Uterus (tissue), 2 donors: ENCODE results near the gene HIVEP2.

Experiments
- POLR2A ChIP-seq, 2 donors: fragments of 450-650 bp; IDR thresholded peaks; one replicate each; pipeline ENCODE4 v1.6.1; 2016; ENCODE audit warnings: antibody characterized with exemption in 2 of 2, mild to moderate bottlenecking in 1 of 2, moderate library complexity in 1 of 2
- TF ChIP-seq, protein P1 (sequence below), 4 experiments: fragments of 200-600 bp in 2 of 4; fragments of 450-650 bp in 2 of 4; sonication (generic) in 2 of 4; IDR thresholded peaks; one replicate each; pipeline ENCODE4 v1.5.1; 2016 to 2019; ENCODE audit warnings: antibody characterized with exemption in 4 of 4, mild to moderate bottlenecking in 2 of 4, moderate library complexity in 1 of 4

DNA sequence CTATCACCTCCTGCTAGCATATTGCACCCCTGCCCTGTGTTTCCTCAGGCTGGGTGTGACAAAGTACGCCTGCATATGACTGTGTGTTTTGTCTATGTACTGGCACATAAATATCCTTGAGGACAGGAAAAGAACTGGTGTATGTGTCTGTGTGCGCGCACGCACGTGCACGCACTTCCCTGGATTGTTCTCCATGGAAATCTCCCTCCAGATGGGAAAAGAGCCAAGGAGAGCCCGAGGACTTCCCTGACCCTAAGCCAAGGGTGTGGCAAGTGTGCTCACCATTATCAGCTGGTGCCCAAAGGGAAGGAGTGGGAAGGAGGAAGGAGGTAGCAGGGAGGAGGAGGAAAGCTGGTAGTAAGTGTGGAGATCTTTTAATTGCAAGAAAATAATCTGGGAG lies 117.6 kb downstream of the HIVEP2 start:
- TF ChIP-seq POLR2A (IDR thresholded peaks at IDR 0.05): no peak
- TF ChIP-seq, protein P1, sequence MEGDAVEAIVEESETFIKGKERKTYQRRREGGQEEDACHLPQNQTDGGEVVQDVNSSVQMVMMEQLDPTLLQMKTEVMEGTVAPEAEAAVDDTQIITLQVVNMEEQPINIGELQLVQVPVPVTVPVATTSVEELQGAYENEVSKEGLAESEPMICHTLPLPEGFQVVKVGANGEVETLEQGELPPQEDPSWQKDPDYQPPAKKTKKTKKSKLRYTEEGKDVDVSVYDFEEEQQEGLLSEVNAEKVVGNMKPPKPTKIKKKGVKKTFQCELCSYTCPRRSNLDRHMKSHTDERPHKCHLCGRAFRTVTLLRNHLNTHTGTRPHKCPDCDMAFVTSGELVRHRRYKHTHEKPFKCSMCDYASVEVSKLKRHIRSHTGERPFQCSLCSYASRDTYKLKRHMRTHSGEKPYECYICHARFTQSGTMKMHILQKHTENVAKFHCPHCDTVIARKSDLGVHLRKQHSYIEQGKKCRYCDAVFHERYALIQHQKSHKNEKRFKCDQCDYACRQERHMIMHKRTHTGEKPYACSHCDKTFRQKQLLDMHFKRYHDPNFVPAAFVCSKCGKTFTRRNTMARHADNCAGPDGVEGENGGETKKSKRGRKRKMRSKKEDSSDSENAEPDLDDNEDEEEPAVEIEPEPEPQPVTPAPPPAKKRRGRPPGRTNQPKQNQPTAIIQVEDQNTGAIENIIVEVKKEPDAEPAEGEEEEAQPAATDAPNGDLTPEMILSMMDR (IDR thresholded peaks at IDR 0.05): no peak
